SK-N-SH (cell line): ENCODE measurements around the gene DNMBP. TPM values are rescaled to one million over a fixed set of nuclear protein-coding genes. Genes with fewer than 3 reads are reported as not detected.

Experiments
- CTCF ChIA-PET: fragments of 300-600, 350-600 bp; formaldehyde crosslinking; extraction: SDS; loops from one replicate; lab custom pipeline; 2021; lab: Yijun Ruan, JAX
- POLR2A ChIA-PET: fragments of 350-600 bp; sonication (Branson Sonifier 250); formaldehyde crosslinking; extraction: SDS; loops from one replicate; lab custom pipeline; 2020; ENCODE audit warnings: antibody characterized with exemption, inconsistent platforms; lab: Yijun Ruan, JAX
- DNase-seq: peaks from one replicate; pipeline ENCODE4 v3.0.0; 2012
- H2AFZ ChIP-seq: fragments of 200-600 bp; sonication (generic); 2 replicates; pipeline ENCODE4 v1.8.1; 2016; ENCODE audit warnings: antibody characterized with exemption, mild to moderate bottlenecking, low read depth
- H3F3A ChIP-seq: fragments of 200-600 bp; sonication (generic); replicated peaks from 2 replicates; pipeline ENCODE3; 2016; ENCODE audit warnings: antibody characterized with exemption, mild to moderate bottlenecking; ENCODE audit not compliant: insufficient read depth
- H3K27ac ChIP-seq, 2 experiments: fragments of 200-500 bp in 1 of 2; fragments of 200-600 bp in 1 of 2; sonication (Bioruptor generic) in 1 of 2; sonication (generic), shearing (Covaris generic) in 1 of 2; 2 replicates each; pipeline versions ENCODE4 v1.5.1 to v1.6.1; 2014 to 2016; ENCODE audit warnings: low read depth in 2 of 2, inconsistent platforms in 1 of 2, low read length in 1 of 2, mild to moderate bottlenecking in 1 of 2, mixed read lengths in 1 of 2
- H3K27me3 ChIP-seq: fragments of 200-600 bp; sonication (generic), shearing (Covaris generic); 2 replicates; pipeline ENCODE4 v1.6.1; 2016; ENCODE audit warnings: mixed run types; ENCODE audit not compliant: insufficient read depth
- H3K36me3 ChIP-seq, 2 experiments: fragments of 200-500 bp in 1 of 2; fragments of 200-600 bp in 1 of 2; sonication (Bioruptor generic) in 1 of 2; sonication (generic) in 1 of 2; replicated peaks in 1 of 2; 2 replicates each; pipeline versions ENCODE3 to v1.5.1; 2014 to 2016; ENCODE audit warnings: low read length in 1 of 2, mild to moderate bottlenecking in 1 of 2; ENCODE audit not compliant: insufficient read depth in 2 of 2, control insufficient read depth in 1 of 2
- H3K4me1 ChIP-seq, 2 experiments: fragments of 200-500 bp in 1 of 2; fragments of 200-600 bp in 1 of 2; sonication (Bioruptor generic) in 1 of 2; sonication (generic), shearing (Covaris generic) in 1 of 2; 2 replicates each; pipeline versions ENCODE4 v1.5.1 to v1.6.1; 2014 to 2016; ENCODE audit warnings: low read depth in 1 of 2, low read length in 1 of 2, mixed run types in 1 of 2; ENCODE audit not compliant: insufficient read depth in 2 of 2, control insufficient read depth in 1 of 2
- H3K4me2 ChIP-seq: fragments of 200-600 bp; sonication (generic), shearing (Covaris generic); 2 replicates; pipeline ENCODE4 v1.6.1; 2017; ENCODE audit warnings: mixed run types
- H3K4me3 ChIP-seq, 2 experiments: fragments of 200-500 bp in 1 of 2; fragments of 200-600 bp in 1 of 2; sonication (Bioruptor generic) in 1 of 2; sonication (generic), shearing (Covaris generic) in 1 of 2; 2 replicates each; pipeline versions ENCODE4 v1.5.1 to v1.8.1; 2014 to 2016; ENCODE audit warnings: low read depth in 2 of 2, inconsistent platforms in 1 of 2, low read length in 1 of 2, mild to moderate bottlenecking in 1 of 2, mixed read lengths in 1 of 2, moderate library complexity in 1 of 2
- H3K79me2 ChIP-seq: fragments of 200-600 bp; sonication (generic); 2 replicates; pipeline ENCODE4 v1.8.1; 2017; ENCODE audit warnings: mild to moderate bottlenecking; ENCODE audit not compliant: insufficient read depth
- H3K9ac ChIP-seq: fragments of 200-600 bp; sonication (generic); 2 replicates; pipeline ENCODE4 v1.6.1; 2017; ENCODE audit warnings: mixed run types
- H3K9me2 ChIP-seq: fragments of 200-600 bp; sonication (generic); 2 replicates; pipeline ENCODE4 v1.6.1; 2017; ENCODE audit warnings: mixed run types
- H3K9me3 ChIP-seq: fragments of 200-600 bp; sonication (generic); 2 replicates; pipeline ENCODE4 v1.6.1; 2017; ENCODE audit warnings: mixed run types, mild to moderate bottlenecking, moderate library complexity
- H4K20me1 ChIP-seq: fragments of 200-600 bp; sonication (generic); 2 replicates; pipeline ENCODE4 v1.6.1; 2017; ENCODE audit warnings: mild to moderate bottlenecking, mixed run types; ENCODE audit not compliant: insufficient read depth
- EP300 ChIP-seq, 2 experiments: IDR thresholded peaks; 2 replicates each; pipeline versions ENCODE4 v1.4.0 to v1.6.1; 2012; ENCODE audit warnings: borderline replicate concordance in 1 of 2, low read depth in 1 of 2, low read length in 1 of 2
- NFIC ChIP-seq: IDR thresholded peaks from 2 replicates; pipeline ENCODE4 v1.4.0; 2012; ENCODE audit warnings: borderline replicate concordance
- POLR2AphosphoS5 ChIP-seq: IDR thresholded peaks from 2 replicates; pipeline ENCODE4 v1.6.1; 2012; ENCODE audit warnings: low read depth, low read length
- RCOR1 ChIP-seq: fragments of 150-350 bp; IDR thresholded peaks from 2 replicates; pipeline ENCODE4 v1.6.1; 2017; ENCODE audit warnings: antibody characterized with exemption, low read length
- RFX5 ChIP-seq: IDR thresholded peaks from 2 replicates; pipeline ENCODE4 v1.6.1; 2012; ENCODE audit warnings: mild to moderate bottlenecking, improper control_type of control experiment, low read length
- TEAD4 ChIP-seq: IDR thresholded peaks from 2 replicates; pipeline ENCODE4 v1.4.0; 2012; ENCODE audit warnings: mild to moderate bottlenecking, borderline replicate concordance; ENCODE audit not compliant: insufficient read depth
- WGBS: methylation state at CpG from one replicate; pipeline ENCODE4 v1.1.6; 2017; ENCODE audit warnings: low lambda C conversion rate; 5-methylcytosine and 5-hydroxymethylcytosine counted together
- polyA plus RNA-seq, 3 experiments: library from polyadenylated mRNA; depleted of rRNA; stranded (reverse); fragments of >200 nt; gene quantifications; 2 replicates each; pipeline ENCODE4 v1.2.3, GENCODE V29; 2012
- TF ChIP-seq, protein P1 (sequence below): IDR thresholded peaks from 2 replicates; pipeline ENCODE4 v1.4.0; 2012; ENCODE audit warnings: low read depth, borderline replicate concordance
- TF ChIP-seq, protein P2 (sequence below): fragments of 150-350 bp; IDR thresholded peaks from 2 replicates; pipeline ENCODE4 v1.6.1; 2017; ENCODE audit warnings: antibody characterized with exemption, low read length, low read depth, borderline replicate concordance
- TF ChIP-seq, protein P3 (sequence below): IDR thresholded peaks from 2 replicates; pipeline ENCODE4; 2012

Gene DNMBP
- polyA plus RNA-seq, 1 of the 3 experiments (the other 2 are of a cell fraction) = 40.2 TPM

DNA sequence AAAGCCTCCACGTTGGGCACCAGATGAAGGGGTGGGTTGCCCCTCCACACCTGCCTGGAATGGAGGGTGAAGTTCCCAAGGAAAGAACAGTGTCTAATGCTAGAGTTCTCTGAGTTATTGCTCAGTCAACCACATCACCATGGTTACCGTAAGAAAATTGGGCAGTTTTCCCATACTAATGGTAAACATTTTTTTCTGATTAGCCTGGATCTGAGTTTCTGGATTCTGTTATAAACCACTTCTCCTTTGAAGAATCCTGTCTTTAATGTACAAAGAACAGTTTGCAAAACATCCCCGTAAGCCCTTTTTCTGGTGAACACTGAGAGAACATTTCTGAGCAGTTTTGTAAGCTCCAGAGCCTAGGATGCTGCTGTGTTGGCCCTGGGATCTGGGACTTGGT is 181.8 kb downstream of the DNMBP start:
- 34% methylated on average over 3 of the region's 3 CpGs for WGBS
- no peaks in the 10 kb centered on the region for H3F3A ChIP-seq
- no peaks in the 10 kb centered on the region for H3K27me3 ChIP-seq
- no peaks in the 10 kb centered on the region for H3K79me2 ChIP-seq
- H3K27ac ChIP-seq = peak overlapping the region in 1 of 2 experiments; percentile 22; a peak in 1 of 4 replicates
- H3K9me3 ChIP-seq = no peaks in the 10 kb centered on the region
- H3K4me1 ChIP-seq = no peaks in the 10 kb centered on the region
- POLR2A ChIA-PET = no interaction called here
- no peaks in the 10 kb centered on the region for H3K9me2 ChIP-seq
- H3K9ac ChIP-seq = no peak overlapping the region
- no peak overlapping the region for H3K4me2 ChIP-seq
- TF ChIP-seq, protein P1, sequence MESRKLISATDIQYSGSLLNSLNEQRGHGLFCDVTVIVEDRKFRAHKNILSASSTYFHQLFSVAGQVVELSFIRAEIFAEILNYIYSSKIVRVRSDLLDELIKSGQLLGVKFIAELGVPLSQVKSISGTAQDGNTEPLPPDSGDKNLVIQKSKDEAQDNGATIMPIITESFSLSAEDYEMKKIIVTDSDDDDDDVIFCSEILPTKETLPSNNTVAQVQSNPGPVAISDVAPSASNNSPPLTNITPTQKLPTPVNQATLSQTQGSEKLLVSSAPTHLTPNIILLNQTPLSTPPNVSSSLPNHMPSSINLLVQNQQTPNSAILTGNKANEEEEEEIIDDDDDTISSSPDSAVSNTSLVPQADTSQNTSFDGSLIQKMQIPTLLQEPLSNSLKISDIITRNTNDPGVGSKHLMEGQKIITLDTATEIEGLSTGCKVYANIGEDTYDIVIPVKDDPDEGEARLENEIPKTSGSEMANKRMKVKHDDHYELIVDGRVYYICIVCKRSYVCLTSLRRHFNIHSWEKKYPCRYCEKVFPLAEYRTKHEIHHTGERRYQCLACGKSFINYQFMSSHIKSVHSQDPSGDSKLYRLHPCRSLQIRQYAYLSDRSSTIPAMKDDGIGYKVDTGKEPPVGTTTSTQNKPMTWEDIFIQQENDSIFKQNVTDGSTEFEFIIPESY = no peak
- no peak for TF ChIP-seq RCOR1
- TF ChIP-seq, protein P2, sequence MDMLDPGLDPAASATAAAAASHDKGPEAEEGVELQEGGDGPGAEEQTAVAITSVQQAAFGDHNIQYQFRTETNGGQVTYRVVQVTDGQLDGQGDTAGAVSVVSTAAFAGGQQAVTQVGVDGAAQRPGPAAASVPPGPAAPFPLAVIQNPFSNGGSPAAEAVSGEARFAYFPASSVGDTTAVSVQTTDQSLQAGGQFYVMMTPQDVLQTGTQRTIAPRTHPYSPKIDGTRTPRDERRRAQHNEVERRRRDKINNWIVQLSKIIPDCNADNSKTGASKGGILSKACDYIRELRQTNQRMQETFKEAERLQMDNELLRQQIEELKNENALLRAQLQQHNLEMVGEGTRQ = no peak
- no peak for TF ChIP-seq POLR2AphosphoS5
- TF ChIP-seq, protein P3, sequence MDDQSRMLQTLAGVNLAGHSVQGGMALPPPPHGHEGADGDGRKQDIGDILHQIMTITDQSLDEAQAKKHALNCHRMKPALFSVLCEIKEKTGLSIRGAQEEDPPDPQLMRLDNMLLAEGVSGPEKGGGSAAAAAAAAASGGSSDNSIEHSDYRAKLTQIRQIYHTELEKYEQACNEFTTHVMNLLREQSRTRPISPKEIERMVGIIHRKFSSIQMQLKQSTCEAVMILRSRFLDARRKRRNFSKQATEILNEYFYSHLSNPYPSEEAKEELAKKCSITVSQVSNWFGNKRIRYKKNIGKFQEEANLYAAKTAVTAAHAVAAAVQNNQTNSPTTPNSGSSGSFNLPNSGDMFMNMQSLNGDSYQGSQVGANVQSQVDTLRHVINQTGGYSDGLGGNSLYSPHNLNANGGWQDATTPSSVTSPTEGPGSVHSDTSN = peak; percentile 24; the same call in 1 of the 2 replicates
- no peak for TF ChIP-seq EP300 (IDR thresholded peaks at IDR 0.05; ENCODE audit: borderline replicate concordance in 1 of 2, low read depth in 1 of 2, low read length in 1 of 2)
- no peak for TF ChIP-seq TEAD4
- no peak for TF ChIP-seq NFIC
- no peak for TF ChIP-seq RFX5
- no peaks in the 10 kb centered on the region for H4K20me1 ChIP-seq
- no peak overlapping the region for H3K4me3 ChIP-seq
- CTCF ChIA-PET = interaction anchor here (1.7 kb wide), 1 partner anchor 18 kb away, joined by 5 read pairs; no protein-coding TSS in a partner anchor
- no peak for DNase-seq
- H2AFZ ChIP-seq = 0 out of 2 replicates have a peak overlapping the region, but pooled peaks have one; percentile 36
- H3K36me3 ChIP-seq = no peaks in the 10 kb centered on the region

Other genes starting within 250 kb of the DNMBP start
- 0.48 and 0.52 TPM in 2 replicates for gene ABCC2, start 227.3 kb downstream of the DNMBP start, polyA plus RNA-seq (2012; rRNA removed)
- gene CPN1, start 71.9 kb upstream of the DNMBP start, polyA plus RNA-seq (2012; rRNA removed) = not detected in 2 replicates
- 43.8 and 46.7 TPM in 2 replicates for gene ERLIN1, start 176.1 kb upstream of the DNMBP start, polyA plus RNA-seq (2012; rRNA removed)
- 8.8 and 13.4 TPM in 2 replicates for gene CHUK, start 219.6 kb upstream of the DNMBP start, polyA plus RNA-seq (2012; rRNA removed)